Measurements from ENCODE around the gene GNB1.

The GNB1 gene

DNA sequence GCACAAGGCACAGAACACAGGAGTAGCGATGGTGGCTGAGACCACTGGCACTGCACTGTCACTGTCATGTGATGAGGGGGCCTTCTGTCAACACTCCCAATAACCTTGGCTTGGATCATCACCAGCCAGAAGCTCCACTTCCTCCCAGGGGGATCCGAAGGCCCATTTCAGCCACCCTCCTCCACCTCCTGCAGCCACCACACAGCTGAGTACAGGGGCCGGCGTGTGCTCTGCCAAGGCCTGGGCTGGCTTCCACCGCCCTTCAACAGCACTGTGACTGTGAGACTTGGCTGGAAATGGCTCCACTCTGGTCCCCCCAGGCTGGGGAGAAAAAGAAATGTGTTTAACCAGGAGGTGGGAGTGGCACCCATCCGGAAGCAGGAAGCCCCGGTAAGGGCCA lies 102.8 kb downstream of the GNB1 start:
- no peak for DNase-seq
- H3K27me3 ChIP-seq (replicated peaks) = no peaks in the 10 kb centered on the region
- peaks cover 82% of the 10 kb centered on the region for H3K36me3 ChIP-seq (replicated peaks)
- in situ Hi-C loops (cut with HindIII; ENCODE audit: low pct_ligation_motif_present, low sequenced_read_pairs) = no loop called here
- TF ChIP-seq, protein P1, sequence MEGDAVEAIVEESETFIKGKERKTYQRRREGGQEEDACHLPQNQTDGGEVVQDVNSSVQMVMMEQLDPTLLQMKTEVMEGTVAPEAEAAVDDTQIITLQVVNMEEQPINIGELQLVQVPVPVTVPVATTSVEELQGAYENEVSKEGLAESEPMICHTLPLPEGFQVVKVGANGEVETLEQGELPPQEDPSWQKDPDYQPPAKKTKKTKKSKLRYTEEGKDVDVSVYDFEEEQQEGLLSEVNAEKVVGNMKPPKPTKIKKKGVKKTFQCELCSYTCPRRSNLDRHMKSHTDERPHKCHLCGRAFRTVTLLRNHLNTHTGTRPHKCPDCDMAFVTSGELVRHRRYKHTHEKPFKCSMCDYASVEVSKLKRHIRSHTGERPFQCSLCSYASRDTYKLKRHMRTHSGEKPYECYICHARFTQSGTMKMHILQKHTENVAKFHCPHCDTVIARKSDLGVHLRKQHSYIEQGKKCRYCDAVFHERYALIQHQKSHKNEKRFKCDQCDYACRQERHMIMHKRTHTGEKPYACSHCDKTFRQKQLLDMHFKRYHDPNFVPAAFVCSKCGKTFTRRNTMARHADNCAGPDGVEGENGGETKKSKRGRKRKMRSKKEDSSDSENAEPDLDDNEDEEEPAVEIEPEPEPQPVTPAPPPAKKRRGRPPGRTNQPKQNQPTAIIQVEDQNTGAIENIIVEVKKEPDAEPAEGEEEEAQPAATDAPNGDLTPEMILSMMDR (IDR thresholded peaks at IDR 0.05; ENCODE audit: low read depth, low read length, missing control alignments) = no peak
- no peak overlapping the region for H3K4me3 ChIP-seq (ENCODE audit: low read depth, low read length)
- no peak overlapping the region for H3K27ac ChIP-seq

- no peak overlapping the region for H3K4me3 ChIP-seq (ENCODE audit: low read depth, low read length)
- no peak overlapping the region for H3K27ac ChIP-seq
- DNase-seq = no peak
- no peaks in the 10 kb centered on the region for H3K27me3 ChIP-seq (replicated peaks)
- in situ Hi-C loops (cut with HindIII; ENCODE audit: low pct_ligation_motif_present, low sequenced_read_pairs) = no loop called here
- TF ChIP-seq, protein P1 (IDR thresholded peaks at IDR 0.05; ENCODE audit: low read depth, low read length, missing control alignments) = no peak
- peaks cover 71% of the 10 kb centered on the region for H3K36me3 ChIP-seq (replicated peaks)
Measured at GRCh38 chr1:1786836-1787605, 103.9 kb downstream of the GNB1 start.

- Histone ChIP-seq H3K27me3 (replicated peaks) (no peaks in the 10 kb centered on the region), H3K27ac (no peak overlapping the region), H3K4me3 (ENCODE audit: low read depth, low read length) (no peak overlapping the region), H3K36me3 (replicated peaks) (peaks cover 58% of the 10 kb centered on the region)
- no peak for DNase-seq
- TF ChIP-seq, protein P1 (IDR thresholded peaks at IDR 0.05; ENCODE audit: low read depth, low read length, missing control alignments) = no peak
- in situ Hi-C loops (cut with HindIII; ENCODE audit: low pct_ligation_motif_present, low sequenced_read_pairs) = no loop called here
Measured at GRCh38 chr1:1785666-1786065, 105.2 kb downstream of the GNB1 start.

GRCh38 chr1:1784933-1785332 lies 106.0 kb downstream of the GNB1 start:
- Histone ChIP-seq H3K4me3 (ENCODE audit: low read depth, low read length) (no peak overlapping the region), H3K36me3 (replicated peaks) (peaks cover 51% of the 10 kb centered on the region), H3K27me3 (replicated peaks) (no peaks in the 10 kb centered on the region), H3K27ac (no peak overlapping the region)
- in situ Hi-C loops (cut with HindIII; ENCODE audit: low pct_ligation_motif_present, low sequenced_read_pairs) = no loop called here
- TF ChIP-seq, protein P1 (IDR thresholded peaks at IDR 0.05; ENCODE audit: low read depth, low read length, missing control alignments) = no peak
- DNase-seq = no peak

GRCh38 chr1:1783320-1783719 lies 107.6 kb downstream of the GNB1 start:
- peaks cover 36% of the 10 kb centered on the region for H3K36me3 ChIP-seq (replicated peaks)
- in situ Hi-C loops (cut with HindIII; ENCODE audit: low pct_ligation_motif_present, low sequenced_read_pairs) = no loop called here
- TF ChIP-seq, protein P1 (IDR thresholded peaks at IDR 0.05; ENCODE audit: low read depth, low read length, missing control alignments) = no peak
- no peak for DNase-seq
- H3K4me3 ChIP-seq (ENCODE audit: low read depth, low read length) = no peak overlapping the region
- H3K27ac ChIP-seq = no peak overlapping the region
- H3K27me3 ChIP-seq (replicated peaks) = no peaks in the 10 kb centered on the region
